ENCODE results near the gene NPC1.
"Not testable (repeated sequence)": the region's sequence is repeated elsewhere in the genome, so short reads cannot be mapped to it uniquely, and the experiment has no call there.

NPC1 gene

GRCh38 chr18:23531912-23532311 is 54.4 kb downstream of the NPC1 start:
- DNase-seq (ENCODE audit: extremely low spot score, insufficient read length, low read depth) (no peak), FAIRE-seq (no peak)

DNA sequence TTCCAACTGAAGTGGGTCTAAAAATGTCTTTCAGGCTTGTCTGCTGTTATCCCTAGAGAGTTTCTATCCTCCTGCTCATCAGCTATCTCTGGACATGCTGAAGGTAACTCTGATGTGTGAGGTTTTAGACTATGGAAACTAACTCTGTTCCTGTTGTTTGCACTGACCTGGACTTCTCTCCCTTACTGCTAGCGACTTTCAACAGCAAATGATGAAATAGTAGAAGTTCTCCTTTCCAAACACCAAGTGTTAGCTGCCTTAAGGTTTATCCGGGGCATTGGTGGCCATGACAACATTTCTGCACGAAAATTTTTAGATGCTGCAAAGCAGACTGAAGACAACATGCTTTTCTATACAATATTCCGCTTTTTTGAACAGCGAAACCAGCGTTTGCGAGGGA is 56.1 kb downstream of the NPC1 start:
- FAIRE-seq (no peak), DNase-seq (ENCODE audit: extremely low spot score, insufficient read length, low read depth) (no peak)

GRCh38 chr18:23529604-23530003 is 56.7 kb downstream of the NPC1 start:
- no peak for DNase-seq (ENCODE audit: extremely low spot score, insufficient read length, low read depth)
- no peak for FAIRE-seq

DNA sequence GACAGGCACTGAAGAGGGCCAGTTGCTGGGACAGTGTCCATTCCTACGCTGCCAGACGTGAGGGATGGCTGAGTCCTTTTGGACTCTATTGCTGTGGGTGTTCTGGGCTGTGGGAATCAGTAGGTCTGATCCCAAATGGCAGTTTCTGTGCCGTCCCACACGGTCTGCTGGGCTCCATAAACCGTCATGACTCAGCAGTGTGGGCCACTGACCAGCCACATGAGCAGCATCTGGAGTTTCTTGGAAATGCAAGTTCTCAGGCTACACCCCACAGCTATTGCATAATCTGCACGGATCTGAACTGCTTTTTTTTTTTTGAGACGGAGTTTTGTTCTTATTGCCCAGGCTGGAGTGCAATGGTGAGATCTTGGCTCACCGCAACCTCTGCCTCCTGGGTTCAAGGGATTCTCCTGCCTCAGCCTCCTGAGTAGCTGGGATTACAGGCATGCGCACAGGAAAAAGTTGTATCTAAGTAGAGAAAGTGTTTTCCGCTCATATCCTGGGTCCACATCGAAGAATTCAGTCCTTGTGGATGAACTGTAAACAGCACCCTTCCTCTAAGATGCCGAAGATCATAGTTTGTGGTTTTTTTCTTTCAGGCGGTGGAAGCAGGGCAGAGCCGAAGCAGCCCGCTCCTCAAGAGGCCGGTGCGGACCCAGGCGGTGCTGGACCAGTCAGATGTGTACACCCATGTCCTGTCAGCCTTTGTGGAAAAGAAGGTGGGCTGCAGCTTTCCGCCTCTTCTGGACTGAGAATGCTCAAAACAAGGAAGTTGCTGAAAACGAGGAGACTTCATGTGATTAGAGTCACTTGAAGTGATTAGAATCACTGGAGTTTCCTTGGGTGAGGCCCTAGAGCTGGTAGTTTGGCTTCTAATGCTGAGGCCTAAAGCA is 57.5 kb downstream of the NPC1 start:
- DNase-seq (ENCODE audit: extremely low spot score, insufficient read length, low read depth) (no peak), FAIRE-seq (no peak)

DNA sequence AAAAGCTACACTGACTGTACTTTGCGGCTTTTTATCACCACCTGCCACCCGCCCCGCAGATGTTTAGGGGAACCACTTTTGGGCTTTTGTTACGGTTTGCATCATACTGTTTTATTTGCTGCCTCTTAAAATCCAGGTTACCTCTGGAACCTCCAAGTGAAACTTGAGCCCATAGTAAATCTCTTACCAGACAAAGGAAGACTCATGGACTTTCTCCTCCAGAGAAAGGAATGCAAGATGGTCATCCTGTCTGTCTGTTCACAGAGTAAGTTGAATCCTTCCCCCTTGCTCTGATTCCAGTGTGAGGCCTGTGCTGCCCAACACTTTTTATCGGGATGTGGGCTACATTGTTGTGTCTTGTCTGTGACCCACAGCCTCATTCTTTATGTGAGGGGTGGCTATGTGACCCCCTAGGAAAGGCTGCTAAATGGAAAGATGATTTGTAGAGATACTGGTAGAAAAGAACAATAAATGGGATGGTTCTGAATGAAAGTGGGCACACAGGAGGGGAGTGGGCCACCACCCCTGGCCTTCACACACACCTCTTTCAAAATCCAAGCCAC is 59.7 kb downstream of the NPC1 start:
- no peak for DNase-seq (ENCODE audit: extremely low spot score, insufficient read length, low read depth)
- no peak for FAIRE-seq

DNA sequence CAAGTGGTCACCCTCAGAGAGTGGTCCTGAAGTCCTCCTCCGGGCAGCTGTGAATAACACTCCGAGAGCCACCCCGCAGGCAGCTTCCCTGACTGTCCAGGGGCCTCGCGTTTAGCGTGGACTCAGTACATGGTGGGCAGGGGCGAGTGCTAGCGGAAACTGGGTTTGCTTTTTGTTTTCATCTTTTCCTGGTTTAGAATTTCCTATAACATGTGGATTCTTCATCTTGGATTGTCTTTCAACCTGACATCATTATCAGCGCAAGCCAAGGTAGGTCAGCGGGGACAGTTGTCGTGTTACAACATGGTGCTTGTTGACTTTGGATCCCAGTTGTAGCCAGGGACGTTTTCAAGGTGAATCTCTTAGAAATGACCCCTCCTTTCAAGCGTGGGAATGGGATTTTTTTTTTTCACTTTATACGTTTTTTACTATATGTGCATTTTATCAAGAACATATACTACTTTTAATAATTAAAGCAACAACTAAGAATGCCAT is 62.0 kb downstream of the NPC1 start:
- FAIRE-seq = no peak

DNA sequence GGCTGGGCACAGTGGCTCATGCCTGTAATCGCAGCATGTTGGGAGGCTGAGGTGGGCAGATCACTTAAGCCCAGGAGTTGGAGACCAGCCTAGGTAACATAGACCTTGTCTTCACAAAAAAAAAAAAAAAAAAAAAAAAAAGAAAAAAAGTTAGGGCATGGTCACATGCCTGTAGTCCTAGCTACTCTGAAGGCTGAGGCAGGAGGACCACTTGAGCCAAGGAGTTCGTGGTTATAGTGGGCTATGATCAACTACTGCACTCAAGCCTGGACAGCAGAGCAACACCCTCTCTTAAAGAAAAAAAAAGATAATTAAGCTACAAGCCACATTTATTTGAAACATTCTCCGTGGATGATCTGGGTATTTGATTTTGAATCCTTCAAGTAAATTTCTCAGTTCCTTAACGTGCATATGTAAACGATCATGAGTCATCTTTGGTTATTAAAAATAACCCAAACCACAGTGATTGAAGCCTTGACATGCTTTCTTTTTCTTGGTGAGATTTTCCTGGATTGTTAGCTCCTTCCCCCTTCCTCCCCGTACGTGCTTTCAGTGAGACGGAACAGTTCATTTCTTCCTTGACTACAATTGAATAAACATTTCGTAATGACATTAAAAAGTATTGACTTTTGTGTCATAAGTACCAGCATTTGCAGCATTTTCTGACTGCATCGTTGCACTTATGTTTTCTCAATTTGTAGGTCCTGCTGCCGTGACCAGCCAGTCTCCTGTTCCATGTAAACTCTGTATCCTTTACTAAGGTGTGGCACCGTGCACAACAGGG is 62.7 kb downstream of the NPC1 start:
- FAIRE-seq = no peak
- no peak for DNase-seq (ENCODE audit: extremely low spot score, insufficient read length, low read depth)

More for the DNA sequence above, 62.0 kb downstream of the NPC1 start:
- DNase-seq (ENCODE audit: extremely low spot score, insufficient read length, low read depth) = no peak

DNA sequence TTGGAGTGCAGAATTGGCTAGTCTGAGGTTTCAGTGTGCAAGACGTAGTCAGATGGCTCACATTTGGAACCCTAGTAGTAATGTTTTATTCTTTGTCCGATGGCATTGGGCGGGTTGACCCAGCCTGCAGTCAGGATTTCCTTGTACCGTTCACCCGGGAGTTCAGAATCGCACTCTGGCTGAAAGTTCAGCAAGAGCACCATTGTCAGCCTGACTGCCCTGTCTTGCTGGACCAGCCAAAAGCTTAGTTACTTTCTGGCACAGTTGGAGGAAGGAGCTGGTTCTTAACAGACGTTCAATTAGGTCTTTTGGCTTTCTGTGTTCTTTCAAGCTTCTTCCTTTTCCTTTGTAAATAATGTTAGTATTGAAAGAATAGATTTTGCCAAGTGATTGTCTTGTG is 64.4 kb downstream of the NPC1 start:
- FAIRE-seq = no peak
- no peak for DNase-seq (ENCODE audit: extremely low spot score, insufficient read length, low read depth)

GRCh38 chr18:23521271-23521670 is 65.0 kb downstream of the NPC1 start:
- FAIRE-seq (no peak), DNase-seq (ENCODE audit: extremely low spot score, insufficient read length, low read depth) (no peak)

GRCh38 chr18:23519734-23520133 is 66.6 kb downstream of the NPC1 start:
- no peak for FAIRE-seq

DNA sequence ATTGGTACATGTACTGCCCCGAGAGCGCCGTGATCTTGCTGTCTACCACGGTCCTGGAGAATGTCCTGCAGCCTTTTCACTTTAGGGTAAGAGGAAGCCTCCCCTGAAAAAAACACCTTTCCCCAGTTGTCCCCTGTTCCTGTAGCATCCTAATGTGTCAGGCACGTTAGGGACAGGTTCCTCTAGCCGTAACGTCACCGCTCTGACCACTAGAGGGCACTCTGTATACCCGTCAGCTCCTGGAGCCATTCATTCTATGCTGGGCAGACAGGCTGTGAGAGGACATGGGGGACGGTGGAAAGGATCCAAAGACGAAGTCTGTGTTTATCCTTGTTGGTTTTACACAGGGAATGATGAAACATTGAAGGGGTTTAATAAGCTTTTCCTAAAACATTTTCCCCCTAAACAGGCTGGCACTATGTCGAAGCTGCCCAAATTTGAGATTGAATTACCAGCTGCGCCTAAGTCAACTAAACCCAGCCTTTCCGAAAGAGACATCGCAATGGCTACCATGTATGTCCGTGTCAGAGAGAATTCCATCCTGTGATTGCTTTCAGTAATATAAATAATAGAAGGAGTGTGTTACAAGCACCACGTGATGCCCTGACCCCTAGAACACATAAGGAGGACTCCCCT is 70.3 kb downstream of the NPC1 start:
- FAIRE-seq (peak; percentile 86), DNase-seq (ENCODE audit: extremely low spot score, insufficient read length, low read depth) (peak; percentile 37)

More at GRCh38 chr18:23519734-23520133, 66.6 kb downstream of the NPC1 start:
- DNase-seq (ENCODE audit: extremely low spot score, insufficient read length, low read depth) = no peak

DNA sequence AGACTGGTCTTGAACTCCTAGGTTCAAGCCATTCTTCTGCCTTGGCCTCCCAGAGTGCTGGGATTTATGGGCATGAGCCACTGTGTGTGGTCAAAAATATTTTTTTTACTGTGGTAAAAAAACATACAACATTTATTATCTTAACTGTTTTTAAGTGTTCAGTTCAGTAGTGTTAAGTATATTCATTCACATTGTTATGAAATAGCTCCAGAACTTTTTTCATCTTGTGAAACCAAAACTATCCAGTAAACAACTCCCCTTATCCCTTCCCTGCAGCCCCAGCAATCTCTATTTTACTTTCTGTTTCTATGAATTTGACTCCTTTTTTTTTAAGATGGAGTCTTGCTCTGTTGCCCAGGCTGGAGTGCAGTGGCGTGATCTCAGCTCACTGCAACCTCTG is 73.7 kb downstream of the NPC1 start:
- FAIRE-seq = no peak
- DNase-seq (ENCODE audit: extremely low spot score, insufficient read length, low read depth) = no peak

- not testable (repeated sequence) for DNase-seq (ENCODE audit: extremely low spot score, insufficient read length, low read depth); FAIRE-seq
These were observed 74.1 kb downstream of the NPC1 start for GRCh38 chr18:23512216-23512615.

DNA sequence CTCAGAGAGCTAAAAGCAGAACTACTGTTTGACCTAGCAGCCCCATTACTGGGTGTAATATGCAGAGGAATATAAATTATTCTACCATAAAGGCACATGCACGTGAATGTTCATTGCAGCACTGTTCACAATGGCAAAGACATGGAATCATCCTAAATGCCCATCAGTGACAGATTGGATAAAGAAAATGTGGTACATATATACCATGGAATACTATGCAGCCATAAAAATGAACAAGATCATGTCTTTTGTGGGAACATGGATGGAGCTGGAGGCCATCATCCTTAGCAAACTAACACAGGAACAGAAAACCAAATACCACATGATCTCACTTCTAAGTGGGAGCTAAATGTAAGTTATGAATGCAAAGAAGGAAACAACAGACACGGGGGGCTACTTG is 75.4 kb downstream of the NPC1 start:
- FAIRE-seq; DNase-seq (ENCODE audit: extremely low spot score, insufficient read length, low read depth): not testable (repeated sequence)

GRCh38 chr18:23506393-23506792 is 79.9 kb downstream of the NPC1 start:
- no peak for FAIRE-seq

DNA sequence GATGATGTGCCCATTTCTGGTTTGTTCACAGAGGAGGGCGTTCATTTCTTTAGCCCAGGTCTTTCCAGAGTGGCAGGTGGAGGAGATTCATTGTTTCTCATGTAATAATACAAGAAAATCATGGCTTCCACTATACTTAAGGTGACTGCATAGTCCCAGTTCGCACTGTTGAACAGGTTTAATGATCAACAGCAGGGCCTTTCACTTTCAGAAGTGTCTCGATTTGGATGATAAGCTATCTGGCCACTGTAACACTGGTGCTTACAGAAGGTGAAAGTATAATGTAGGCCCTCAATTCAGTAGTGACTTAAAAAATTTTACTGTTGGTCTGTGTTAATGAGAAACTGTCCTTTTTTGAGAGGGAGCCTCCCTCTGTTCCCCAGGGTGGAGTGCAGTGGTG is 81.6 kb downstream of the NPC1 start:
- peak; percentile 91 for FAIRE-seq

More at GRCh38 chr18:23506393-23506792, 79.9 kb downstream of the NPC1 start:
- no peak for DNase-seq (ENCODE audit: extremely low spot score, insufficient read length, low read depth)

DNA sequence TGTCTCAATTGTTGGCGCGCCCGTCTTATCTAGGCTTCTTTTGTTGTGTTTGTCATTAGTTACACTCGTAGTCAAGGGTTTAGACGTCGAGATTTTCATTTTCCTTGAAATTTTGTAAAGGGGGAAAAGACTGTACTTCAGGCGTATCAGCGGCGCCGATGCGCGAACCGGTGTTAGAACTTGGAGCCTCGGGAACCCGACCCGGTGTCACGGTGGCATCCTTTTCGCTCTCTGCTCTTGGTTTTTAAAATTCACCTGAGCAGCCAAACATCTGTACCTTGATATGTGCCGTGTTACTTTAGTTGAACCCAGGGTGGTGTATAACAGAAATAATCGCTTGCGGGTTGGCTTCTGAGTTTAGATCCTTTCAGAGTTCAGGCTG is 82.4 kb downstream of the NPC1 start:
- FAIRE-seq (no peak), DNase-seq (ENCODE audit: extremely low spot score, insufficient read length, low read depth) (no peak)

More for the DNA sequence above, 81.6 kb downstream of the NPC1 start:
- DNase-seq (ENCODE audit: extremely low spot score, insufficient read length, low read depth) = peak; percentile 54

GRCh38 chr18:23503038-23503962 is 83.0 kb downstream of the NPC1 start, which contains the start of gene RMC1:
TSS of gene RMC1 (plus strand) at chr18:23503511. CDS start at chr18:23503619, 108 bp downstream.
- peak; percentile 88 for FAIRE-seq
- DNase-seq (ENCODE audit: extremely low spot score, insufficient read length, low read depth) = peak; percentile 85

GRCh38 chr18:23502516-23503037 is 83.7 kb downstream of the NPC1 start:
- DNase-seq (ENCODE audit: extremely low spot score, insufficient read length, low read depth) (no peak), FAIRE-seq (no peak)
